ENCODE data around the gene ELFN1. TPM values are rescaled to one million over a fixed set of nuclear protein-coding genes. Genes with fewer than 3 reads are reported as not detected.

ELFN1 gene
- total RNA-seq, 1 donor from 2014 or later = 19.7 TPM

DNA sequence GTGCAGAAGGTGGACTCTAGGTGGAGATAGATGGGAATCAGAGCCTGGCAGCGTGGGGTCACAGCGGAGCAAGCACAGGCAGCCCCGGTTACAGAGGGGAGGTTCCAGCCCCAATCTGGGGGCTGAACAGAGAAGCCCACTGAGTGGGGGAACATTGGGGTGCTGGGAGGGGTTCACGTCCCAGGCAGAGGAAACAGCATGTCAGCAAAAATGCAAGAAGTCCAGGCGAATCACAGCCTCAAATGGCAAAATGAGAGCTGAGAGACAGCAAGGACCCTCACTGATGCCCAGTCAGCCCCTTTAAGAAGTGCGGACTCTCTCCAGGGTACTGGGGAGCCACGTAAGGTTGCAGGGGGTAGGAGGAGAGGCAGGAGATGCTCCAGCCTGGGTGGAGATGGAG, 62.0 kb downstream of the ELFN1 start:
- Mint-ChIP-seq H3K4me3 (ENCODE audit: unreplicated experiment) (no peak overlapping the region), H3K36me3 (ENCODE audit: low read depth, unreplicated experiment) (peaks cover 21% of the 10 kb centered on the region), H3K9me3 (ENCODE audit: unreplicated experiment) (peaks cover 9% of the 10 kb centered on the region), H3K27ac (ENCODE audit: unreplicated experiment) (no peak overlapping the region), H3K27me3 (ENCODE audit: low read depth, unreplicated experiment) (peaks cover 32% of the 10 kb centered on the region), H3K4me1 (ENCODE audit: low read depth, unreplicated experiment) (no peaks in the 10 kb centered on the region)
- no peaks in the 10 kb centered on the region for H3K36me3 ChIP-seq (ENCODE audit: insufficient read depth, low read length)
- H3K27me3 ChIP-seq (ENCODE audit: insufficient read depth, low read length) = peaks cover 2% of the 10 kb centered on the region
- H3K4me2 ChIP-seq (ENCODE audit: low read length) = no peak overlapping the region
- H3K27ac ChIP-seq (ENCODE audit: low read depth, low read length) = no peak overlapping the region
- H4K20me1 ChIP-seq (ENCODE audit: insufficient read depth, low read length) = no peaks in the 10 kb centered on the region
- H3K9ac ChIP-seq (ENCODE audit: low read length) = no peak overlapping the region
- peaks cover 6% of the 10 kb centered on the region for H3K9me3 ChIP-seq (ENCODE audit: insufficient read depth, low read depth, low read length)
- H3K4me3 ChIP-seq (ENCODE audit: insufficient read depth, low read depth, low read length) = no peak overlapping the region
- DNase-seq (ENCODE audit: low read depth) = no peak
- no peak overlapping the region for H2AFZ ChIP-seq (ENCODE audit: low read depth, low read length)
- H3K4me1 ChIP-seq (ENCODE audit: insufficient read depth, low read length) = no peaks in the 10 kb centered on the region
- no peak for FAIRE-seq
- H3K79me2 ChIP-seq (ENCODE audit: insufficient read depth, low read length) = no peaks in the 10 kb centered on the region
- no peak for TF ChIP-seq EZH2 (IDR thresholded peaks at IDR 0.05; ENCODE audit: insufficient read depth, low read length)
- no peak for TF ChIP-seq CTCF (IDR thresholded peaks at IDR 0.05; ENCODE audit: insufficient read depth, low read depth, low read length)

- no peak overlapping the region for H2AFZ ChIP-seq (ENCODE audit: low read depth, low read length)
- peaks cover 31% of the 10 kb centered on the region for H3K27me3 Mint-ChIP-seq (ENCODE audit: low read depth, unreplicated experiment)
- H4K20me1 ChIP-seq (ENCODE audit: insufficient read depth, low read length) = no peaks in the 10 kb centered on the region
- peaks cover 9% of the 10 kb centered on the region for H3K9me3 Mint-ChIP-seq (ENCODE audit: unreplicated experiment)
- H3K36me3 ChIP-seq (ENCODE audit: insufficient read depth, low read length) = no peaks in the 10 kb centered on the region
- TF ChIP-seq CTCF (IDR thresholded peaks at IDR 0.05; ENCODE audit: insufficient read depth, low read depth, low read length) (no peak), EZH2 (IDR thresholded peaks at IDR 0.05; ENCODE audit: insufficient read depth, low read length) (no peak)
- no peaks in the 10 kb centered on the region for H3K4me1 ChIP-seq (ENCODE audit: insufficient read depth, low read length)
- H3K27ac ChIP-seq (ENCODE audit: low read depth, low read length) = no peak overlapping the region
- H3K79me2 ChIP-seq (ENCODE audit: insufficient read depth, low read length) = no peaks in the 10 kb centered on the region
- peaks cover 19% of the 10 kb centered on the region for H3K36me3 Mint-ChIP-seq (ENCODE audit: low read depth, unreplicated experiment)
- FAIRE-seq (no peak), DNase-seq (ENCODE audit: low read depth) (no peak)
- H3K9ac ChIP-seq (ENCODE audit: low read length) = no peak overlapping the region
- H3K4me2 ChIP-seq (ENCODE audit: low read length) = no peak overlapping the region
- H3K4me3 ChIP-seq (ENCODE audit: insufficient read depth, low read depth, low read length) = no peak overlapping the region
- peaks cover 2% of the 10 kb centered on the region for H3K27me3 ChIP-seq (ENCODE audit: insufficient read depth, low read length)
- H3K9me3 ChIP-seq (ENCODE audit: insufficient read depth, low read depth, low read length) = peaks cover 6% of the 10 kb centered on the region
- H3K4me1 Mint-ChIP-seq (ENCODE audit: low read depth, unreplicated experiment) = no peaks in the 10 kb centered on the region
- no peak overlapping the region for H3K27ac Mint-ChIP-seq (ENCODE audit: unreplicated experiment)
- H3K4me3 Mint-ChIP-seq (ENCODE audit: unreplicated experiment) = no peak overlapping the region
Measured at GRCh38 chr7:1732645-1733044, 62.6 kb downstream of the ELFN1 start.

DNA sequence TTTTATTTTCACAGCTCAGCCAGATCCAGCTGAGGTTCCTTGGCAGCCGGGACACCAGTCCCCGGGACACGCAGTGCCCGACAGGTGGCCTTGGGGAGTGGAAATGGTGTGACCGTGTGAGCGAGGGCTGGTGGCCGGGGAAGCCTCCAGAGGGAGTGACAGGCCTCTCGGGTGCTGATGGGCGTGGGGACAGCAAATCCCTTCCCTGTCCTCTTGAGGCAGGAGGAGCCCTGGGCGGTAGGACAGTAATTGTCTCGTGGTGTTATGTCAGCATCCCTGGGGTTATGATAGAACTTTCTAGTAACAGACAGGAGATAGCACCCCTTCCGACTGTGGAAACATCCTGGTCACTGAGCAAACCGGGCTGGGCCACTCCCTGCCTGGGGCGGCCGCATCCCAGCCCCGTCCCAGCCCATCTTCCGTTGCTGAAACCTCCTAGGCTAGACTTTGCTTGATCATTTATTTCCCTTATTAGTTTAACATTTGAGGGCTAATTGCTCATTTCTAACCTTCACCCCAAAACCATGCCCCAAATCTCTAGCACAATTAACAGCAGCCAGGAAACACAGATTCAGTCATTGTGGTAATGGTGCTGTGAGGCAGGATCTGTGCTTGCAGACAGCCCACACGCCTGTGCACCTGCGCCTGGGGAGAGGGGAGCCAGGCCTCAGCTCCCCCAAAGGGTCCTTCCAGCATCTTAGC, 63.3 kb downstream of the ELFN1 start:
- DNase-seq (ENCODE audit: low read depth) (no peak), FAIRE-seq (no peak)
- Histone ChIP-seq H3K36me3 (ENCODE audit: insufficient read depth, low read length) (no peaks in the 10 kb centered on the region), H3K79me2 (ENCODE audit: insufficient read depth, low read length) (no peaks in the 10 kb centered on the region), H3K9me3 (ENCODE audit: insufficient read depth, low read depth, low read length) (peaks cover 6% of the 10 kb centered on the region), H3K4me3 (ENCODE audit: insufficient read depth, low read depth, low read length) (no peak overlapping the region), H3K27me3 (ENCODE audit: insufficient read depth, low read length) (peaks cover 2% of the 10 kb centered on the region), H4K20me1 (ENCODE audit: insufficient read depth, low read length) (no peaks in the 10 kb centered on the region), H3K4me1 (ENCODE audit: insufficient read depth, low read length) (no peaks in the 10 kb centered on the region), H3K4me2 (ENCODE audit: low read length) (no peak overlapping the region), H3K9ac (ENCODE audit: low read length) (no peak overlapping the region), H3K27ac (ENCODE audit: low read depth, low read length) (no peak overlapping the region), H2AFZ (ENCODE audit: low read depth, low read length) (no peak overlapping the region)
- Mint-ChIP-seq H3K27me3 (ENCODE audit: low read depth, unreplicated experiment) (peaks cover 31% of the 10 kb centered on the region), H3K36me3 (ENCODE audit: low read depth, unreplicated experiment) (peaks cover 17% of the 10 kb centered on the region), H3K4me3 (ENCODE audit: unreplicated experiment) (no peak overlapping the region), H3K9me3 (ENCODE audit: unreplicated experiment) (peaks cover 7% of the 10 kb centered on the region), H3K4me1 (ENCODE audit: low read depth, unreplicated experiment) (no peaks in the 10 kb centered on the region), H3K27ac (ENCODE audit: unreplicated experiment) (no peak overlapping the region)
- TF ChIP-seq EZH2 (IDR thresholded peaks at IDR 0.05; ENCODE audit: insufficient read depth, low read length) (no peak), CTCF (IDR thresholded peaks at IDR 0.05; ENCODE audit: insufficient read depth, low read depth, low read length) (no peak)

Data from astrocyte (in vitro differentiated cells and primary cell).